Endothelial cell of umbilical vein (primary cell): ENCODE measurements around the gene PTPN12. TPM values are rescaled to one million over a fixed set of nuclear protein-coding genes. Genes with fewer than 3 reads are reported as not detected.

ENCODE experiments used
- BruUV-seq: library from RNA; stranded (reverse); fragments of 400-500 nt; replicated peaks from 2 replicates; lab custom pipeline; 2021; lab: Mats Ljungman, UMichigan
- CTCF ChIA-PET: fragments of 300-600, 350-600 bp; sonication (Branson Sonifier 250); formaldehyde crosslinking; loops from one replicate; lab custom pipeline; 2021; ENCODE audit warnings: antibody characterized with exemption, inconsistent platforms; lab: Charles Lee
- POLR2A ChIA-PET: fragments of 300-600, 350-600 bp; sonication (Branson Sonifier 250); formaldehyde crosslinking; loops from one replicate; lab custom pipeline; 2021; ENCODE audit warnings: antibody characterized with exemption, inconsistent platforms; lab: Charles Lee
- DNase-seq: peaks from one replicate; pipeline ENCODE4 v3.0.0-alpha.2; 2011; ENCODE audit warnings: low read depth, low spot score
- FAIRE-seq: peaks from 2 replicates; lab custom pipeline; 2011; peaks lifted over from hg19 to GRCh38; lab: Jason Lieb, UNC
- H2AFZ ChIP-seq: 2 replicates; pipeline ENCODE4 v1.6.0; 2012; ENCODE audit warnings: low read depth, low read length, control low read depth, inconsistent platforms
- H3K27ac ChIP-seq: 2 replicates; pipeline ENCODE4 v1.5.1; 2011; ENCODE audit warnings: low read depth, mild to moderate bottlenecking, control low read depth, low read length, moderate library complexity; ENCODE audit not compliant: insufficient read depth
- H3K27me3 ChIP-seq, 2 experiments: 2 replicates each; pipeline versions ENCODE4 v1.6.0 to v1.6.1; 2011; ENCODE audit warnings: low read length in 2 of 2, mixed read lengths in 1 of 2; ENCODE audit not compliant: control insufficient read depth in 2 of 2, insufficient read depth in 2 of 2
- H3K36me3 ChIP-seq, 2 experiments: 2 replicates in 1 of 2; 3 replicates in 1 of 2; pipeline ENCODE4 v1.5.1; 2011; ENCODE audit warnings: low read length in 2 of 2, mild to moderate bottlenecking in 1 of 2, moderate library complexity in 1 of 2; ENCODE audit not compliant: control insufficient read depth in 2 of 2, insufficient read depth in 2 of 2; ENCODE audit errors: extremely low read depth in 1 of 2
- H3K4me1 ChIP-seq: 3 replicates; pipeline ENCODE4 v1.5.1; 2011; ENCODE audit warnings: mild to moderate bottlenecking, low read length; ENCODE audit not compliant: control insufficient read depth, insufficient read depth; ENCODE audit errors: extremely low read depth
- H3K4me2 ChIP-seq: 2 replicates; pipeline ENCODE4 v1.6.1; 2011; ENCODE audit warnings: low read length, control low read depth, mixed read lengths; ENCODE audit not compliant: insufficient read depth
- H3K4me3 ChIP-seq, 3 experiments: fragments of 200-600 bp in 1 of 3; sonication (generic), shearing (Covaris generic) in 1 of 3; replicated peaks in 1 of 3; 2 replicates each; pipeline ENCODE4 v1.5.1; 2011 to 2016; ENCODE audit warnings: control low read depth in 3 of 3, low read length in 3 of 3, mild to moderate bottlenecking in 2 of 3, inconsistent platforms in 1 of 3, low read depth in 1 of 3, moderate library complexity in 1 of 3; ENCODE audit not compliant: insufficient read depth in 1 of 3
- H3K79me2 ChIP-seq: 2 replicates; pipeline ENCODE4 v1.6.0; 2012; ENCODE audit warnings: low read length, inconsistent platforms; ENCODE audit not compliant: control insufficient read depth, insufficient read depth
- H3K9ac ChIP-seq: replicated peaks from 2 replicates; pipeline ENCODE3; 2011; ENCODE audit warnings: low read length, control low read depth; ENCODE audit not compliant: insufficient read depth; ENCODE audit errors: extremely low read depth
- H3K9me1 ChIP-seq: replicated peaks from 3 replicates; pipeline ENCODE4 v1.6.0; 2011; ENCODE audit warnings: mild to moderate bottlenecking, low read length; ENCODE audit not compliant: control insufficient read depth, insufficient read depth; ENCODE audit errors: extremely low read depth
- H3K9me3 ChIP-seq: replicated peaks from 2 replicates; pipeline ENCODE4 v1.5.1; 2012; ENCODE audit warnings: low read length, inconsistent platforms; ENCODE audit not compliant: control insufficient read depth, insufficient read depth
- H4K20me1 ChIP-seq: replicated peaks from 2 replicates; pipeline ENCODE3; 2011; ENCODE audit warnings: mild to moderate bottlenecking, low read length; ENCODE audit not compliant: control insufficient read depth, insufficient read depth; ENCODE audit errors: extremely low read depth
- EZH2 ChIP-seq: IDR thresholded peaks from 2 replicates; pipeline ENCODE4 v1.6.1; 2012; ENCODE audit warnings: borderline replicate concordance, low read depth, mild to moderate bottlenecking, moderate library complexity, low read length, inconsistent platforms; ENCODE audit not compliant: severe bottlenecking
- FOS ChIP-seq: IDR thresholded peaks from 2 replicates; pipeline ENCODE4 v1.6.1; 2011; ENCODE audit warnings: mild to moderate bottlenecking, low read length, moderate library complexity, borderline replicate concordance; ENCODE audit not compliant: insufficient read depth
- GATA2 ChIP-seq: IDR thresholded peaks from 2 replicates; pipeline ENCODE4 v1.7.0; 2011; ENCODE audit warnings: low read depth, mild to moderate bottlenecking, moderate library complexity, mixed read lengths, low read length; ENCODE audit not compliant: insufficient read length, insufficient read depth
- JUN ChIP-seq: IDR thresholded peaks from 2 replicates; pipeline ENCODE4 v1.6.1; 2011; ENCODE audit warnings: borderline replicate concordance, low read depth; ENCODE audit not compliant: insufficient read length, insufficient read depth
- MAX ChIP-seq: IDR thresholded peaks from 2 replicates; pipeline ENCODE4 v1.6.1; 2011; ENCODE audit not compliant: insufficient read depth, insufficient read length
- MYC ChIP-seq: IDR thresholded peaks from one replicate; pipeline ENCODE4 v1.6.1; 2011; ENCODE audit warnings: mild to moderate bottlenecking, low read depth, low read length
- POLR2A ChIP-seq: IDR thresholded peaks from 2 replicates; pipeline ENCODE4 v1.6.1; 2012; ENCODE audit warnings: low read depth, mild to moderate bottlenecking, control low read depth, low read length
- POLR2AphosphoS5 ChIP-seq: IDR thresholded peaks from 2 replicates; pipeline ENCODE4 v1.6.1; 2012; ENCODE audit warnings: low read depth, mild to moderate bottlenecking, control low read depth, low read length, moderate library complexity; ENCODE audit not compliant: insufficient read depth
- dilution Hi-C: fragments of 300-500 bp; cut with MboI; formaldehyde crosslinking; loops from one replicate; pipeline ENCODE4 v1.15.0; 2019; ENCODE audit warnings: low sequenced_read_pairs; ENCODE audit not compliant: extremely low pct_ligation_motif_present
- intact Hi-C: fragments of 100-400 bp; cut with micrococcal nuclease; formaldehyde crosslinking; loops from one replicate; pipeline ENCODE4 v1.10.0; 2022
- polyA plus RNA-seq, 4 experiments: library from polyadenylated mRNA; depleted of rRNA in 3 of 4; stranded (reverse) in 3 of 4; unstranded in 1 of 4; fragments of >200 nt; gene quantifications; 2 replicates each; pipeline versions ENCODE4 v1.2.1 to v1.2.3, GENCODE V29; 2011 to 2012; ENCODE audit warnings: missing spikeins in 1 of 4
- total RNA-seq: library from RNA; stranded (reverse); gene quantifications from 2 replicates; pipeline ENCODE4 v1.2.3, GENCODE V29; 2021
- TF ChIP-seq, protein P1 (sequence below), 2 donors: IDR thresholded peaks; 1 replicate in 1 of 2; 2 replicates in 1 of 2; pipeline ENCODE4 v1.5.1; 2011; ENCODE audit warnings: low read length in 2 of 2, mild to moderate bottlenecking in 2 of 2, moderate library complexity in 2 of 2, control low read depth in 1 of 2, inconsistent platforms in 1 of 2, low read depth in 1 of 2; ENCODE audit not compliant: insufficient read depth in 1 of 2; ENCODE audit errors: extremely low read depth in 1 of 2

Gene PTPN12
- total and polyA plus RNA-seq, 2 donors (not counting 3 experiments of a cell fraction or from before 2014, with no cell fraction given), result 30.6 to 137 TPM

DNA sequence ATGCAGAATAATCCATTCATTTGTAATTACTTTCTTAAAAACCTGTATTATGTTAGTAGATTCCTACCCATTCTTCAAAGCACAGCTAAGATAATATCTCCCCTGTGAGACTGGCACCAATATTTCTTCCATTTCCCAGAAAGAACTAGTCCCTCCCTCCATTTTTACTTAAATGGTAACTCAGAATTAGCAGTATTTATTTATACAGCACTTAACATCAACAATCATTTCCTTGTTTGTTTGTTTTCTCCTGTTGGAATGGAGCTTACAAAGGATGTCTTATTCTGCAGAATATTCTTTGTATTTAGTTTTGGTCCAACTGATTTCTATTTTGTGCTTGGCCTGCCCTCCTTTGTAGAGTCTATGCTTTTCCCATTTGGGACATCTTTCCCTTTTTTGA lies 32.1 kb upstream of the PTPN12 start:
- dilution Hi-C loops (no loop called here), intact Hi-C loops (no loop called here)
- Histone ChIP-seq H3K9me1 (no peaks in the 10 kb centered on the region), H3K9ac (no peak overlapping the region), H3K79me2 (no peaks in the 10 kb centered on the region), H3K36me3 (no peaks in the 10 kb centered on the region), H4K20me1 (no peaks in the 10 kb centered on the region), H3K9me3 (no peaks in the 10 kb centered on the region), H3K27me3 (no peaks in the 10 kb centered on the region), H3K4me3 (no peak overlapping the region), H3K4me1 (no peaks in the 10 kb centered on the region), H3K4me2 (no peak overlapping the region), H3K27ac (no peak overlapping the region), H2AFZ (no peak overlapping the region)
- no TSS peak for BruUV-seq
- no peak for FAIRE-seq
- ChIA-PET CTCF (no interaction called here), POLR2A (interaction anchor here (0.6 kb wide), 1 partner anchor 65 kb away, joined by 6 read pairs; no protein-coding TSS in a partner anchor)
- TF ChIP-seq JUN (no peak), MYC (no peak), POLR2AphosphoS5 (no peak), FOS (no peak), MAX (no peak), EZH2 (no peak), POLR2A (no peak), GATA2 (no peak)
- TF ChIP-seq, protein P1, sequence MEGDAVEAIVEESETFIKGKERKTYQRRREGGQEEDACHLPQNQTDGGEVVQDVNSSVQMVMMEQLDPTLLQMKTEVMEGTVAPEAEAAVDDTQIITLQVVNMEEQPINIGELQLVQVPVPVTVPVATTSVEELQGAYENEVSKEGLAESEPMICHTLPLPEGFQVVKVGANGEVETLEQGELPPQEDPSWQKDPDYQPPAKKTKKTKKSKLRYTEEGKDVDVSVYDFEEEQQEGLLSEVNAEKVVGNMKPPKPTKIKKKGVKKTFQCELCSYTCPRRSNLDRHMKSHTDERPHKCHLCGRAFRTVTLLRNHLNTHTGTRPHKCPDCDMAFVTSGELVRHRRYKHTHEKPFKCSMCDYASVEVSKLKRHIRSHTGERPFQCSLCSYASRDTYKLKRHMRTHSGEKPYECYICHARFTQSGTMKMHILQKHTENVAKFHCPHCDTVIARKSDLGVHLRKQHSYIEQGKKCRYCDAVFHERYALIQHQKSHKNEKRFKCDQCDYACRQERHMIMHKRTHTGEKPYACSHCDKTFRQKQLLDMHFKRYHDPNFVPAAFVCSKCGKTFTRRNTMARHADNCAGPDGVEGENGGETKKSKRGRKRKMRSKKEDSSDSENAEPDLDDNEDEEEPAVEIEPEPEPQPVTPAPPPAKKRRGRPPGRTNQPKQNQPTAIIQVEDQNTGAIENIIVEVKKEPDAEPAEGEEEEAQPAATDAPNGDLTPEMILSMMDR (IDR thresholded peaks at IDR 0.05; ENCODE audit: extremely low read depth in 1 of 2, insufficient read depth in 1 of 2, low read depth in 1 of 2, low read length in 2 of 2), result no peak
- DNase-seq, result no peak
